Measurements from ENCODE around the gene CELA3B. TPM values are rescaled to one million over a fixed set of nuclear protein-coding genes. Genes with fewer than 3 reads are reported as not detected.
"Not testable (repeated sequence)": the region's sequence is repeated elsewhere in the genome, so short reads cannot be mapped to it uniquely, and the experiment has no call there.

The CELA3B gene
- total RNA-seq, 1 experiment from 2014 or later: not detected

DNA sequence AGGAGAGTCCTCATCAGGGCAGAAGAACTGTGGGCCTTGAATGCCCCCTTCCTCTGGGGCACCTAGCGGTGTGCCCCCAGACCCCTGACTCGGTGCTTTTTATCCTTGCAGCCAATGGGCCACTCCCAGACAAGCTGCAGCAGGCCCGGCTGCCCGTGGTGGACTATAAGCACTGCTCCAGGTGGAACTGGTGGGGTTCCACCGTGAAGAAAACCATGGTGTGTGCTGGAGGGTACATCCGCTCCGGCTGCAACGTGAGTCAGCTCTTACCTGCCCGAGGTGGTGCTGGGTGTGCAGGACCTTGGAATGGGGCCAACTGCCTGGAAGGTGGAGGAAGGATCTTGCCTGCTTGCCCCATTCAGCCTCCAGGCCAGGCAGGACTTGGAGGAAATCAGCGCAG, 30.4 kb downstream of the CELA3B start:
- not testable (repeated sequence) for DNase-seq (ENCODE audit: low read depth)

DNA sequence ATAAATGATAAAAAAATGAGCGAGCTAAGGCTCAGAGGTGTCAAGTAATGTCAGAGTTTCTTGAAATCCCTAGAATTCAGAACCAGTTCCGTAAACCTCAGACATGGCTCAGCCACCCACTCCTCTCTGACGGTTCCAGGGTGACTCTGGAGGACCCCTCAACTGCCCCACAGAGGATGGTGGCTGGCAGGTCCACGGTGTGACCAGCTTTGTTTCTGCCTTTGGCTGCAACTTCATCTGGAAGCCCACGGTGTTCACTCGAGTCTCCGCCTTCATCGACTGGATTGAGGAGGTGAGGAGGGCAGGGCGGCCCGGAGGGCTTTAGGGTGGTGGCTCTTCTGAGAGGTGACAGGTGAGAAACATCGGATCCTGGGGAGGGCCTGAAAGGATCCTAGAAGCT, 32.7 kb downstream of the CELA3B start:
- not testable (repeated sequence) for DNase-seq (ENCODE audit: low read depth)

DNA sequence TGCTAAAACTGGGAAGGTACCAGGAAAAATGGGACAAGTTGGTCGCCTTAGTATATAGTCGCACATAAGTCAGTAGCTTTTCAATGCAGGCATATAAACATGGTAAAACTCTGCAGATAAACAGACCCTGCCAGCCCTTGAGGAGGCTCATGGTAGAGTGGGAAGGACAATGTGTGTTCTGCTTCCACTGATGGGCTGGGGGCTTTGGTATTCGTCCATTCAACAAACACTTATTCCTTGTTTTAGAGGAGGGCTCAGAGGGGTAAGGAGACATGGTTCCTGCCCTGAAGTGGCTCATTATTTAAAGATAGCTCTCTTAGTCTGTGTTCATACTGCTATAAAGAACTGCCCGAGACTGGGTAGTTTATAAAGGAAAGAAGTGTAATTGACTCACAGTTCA, 35.9 kb downstream of the CELA3B start:
- not testable (repeated sequence) for DNase-seq (ENCODE audit: low read depth)

DNA sequence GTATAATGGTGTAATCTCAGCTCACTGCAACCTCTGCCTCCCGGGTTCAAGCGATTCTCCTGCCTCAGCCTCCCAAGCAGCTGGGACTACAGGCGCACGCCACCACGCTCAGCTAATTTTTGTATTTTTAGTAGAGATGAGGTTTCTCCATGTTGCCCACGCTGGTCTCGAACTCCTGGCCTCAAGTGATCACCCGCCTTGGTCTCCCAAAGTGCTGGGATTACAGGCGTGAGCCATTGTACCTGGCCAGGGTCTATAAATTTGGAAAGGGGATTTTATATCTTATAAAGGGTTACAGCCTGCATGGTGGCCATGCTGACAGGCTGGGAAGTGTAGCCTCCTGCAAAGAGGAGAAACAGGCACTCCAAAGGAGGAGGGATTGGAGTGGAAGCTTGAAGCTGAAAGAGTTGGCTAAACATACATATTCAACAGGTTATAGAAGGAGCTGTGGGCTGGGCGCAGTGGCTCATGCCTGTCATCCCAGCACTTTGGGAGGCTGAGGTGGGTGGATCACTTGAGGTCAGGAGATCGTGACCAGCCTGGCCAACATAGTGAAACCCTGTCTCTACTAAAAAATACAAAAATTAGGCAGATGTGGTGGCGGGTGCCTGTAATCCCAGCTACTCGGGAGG, 37.9 kb downstream of the CELA3B start:
- not testable (repeated sequence) for DNase-seq (ENCODE audit: low read depth)

DNA sequence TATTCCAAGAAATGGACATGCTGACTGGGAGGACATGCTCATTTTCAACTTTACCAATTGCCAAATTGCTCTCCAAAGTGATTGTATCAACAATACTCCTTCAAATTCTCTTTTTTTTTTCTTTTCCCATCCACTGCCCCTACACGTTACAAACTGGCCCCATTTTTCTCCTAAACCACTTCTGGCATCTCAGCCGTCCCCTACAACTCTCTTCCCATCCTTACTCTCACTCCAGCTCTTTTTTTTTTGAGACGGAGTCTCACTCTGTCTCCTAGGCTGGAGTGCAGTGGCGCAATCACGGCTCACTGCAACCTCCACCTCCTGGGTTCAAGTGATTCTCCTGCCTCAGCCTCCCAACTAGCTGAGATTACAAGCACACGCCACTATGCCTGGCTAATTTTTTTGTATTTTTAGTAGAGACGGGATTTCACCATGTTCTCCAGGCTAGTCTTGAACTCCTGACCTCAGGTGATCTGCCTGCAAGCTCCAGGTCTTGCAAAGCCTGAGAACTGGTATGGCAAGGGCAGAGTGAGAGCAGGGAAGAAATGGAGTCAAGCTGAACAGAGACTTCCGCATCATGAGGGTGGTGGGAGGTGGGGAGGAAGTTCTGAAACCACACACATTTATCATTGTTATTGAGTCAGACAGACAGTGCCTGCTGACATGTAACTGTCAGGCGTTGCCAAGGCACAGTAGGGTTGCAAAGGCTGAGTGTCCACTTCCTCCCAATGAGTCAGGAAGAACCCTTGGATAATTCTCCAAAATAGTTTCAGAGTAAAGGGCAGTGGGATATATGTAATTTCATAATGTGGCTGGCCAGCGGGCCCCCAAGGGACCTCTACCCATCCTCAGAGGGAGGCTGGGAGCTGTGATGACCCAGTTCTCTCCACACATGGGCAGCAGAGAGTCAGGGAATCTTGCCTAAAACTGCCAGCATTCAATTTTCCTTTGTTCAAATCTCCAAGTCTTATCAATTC, 42.0 kb downstream of the CELA3B start:
- DNase-seq (ENCODE audit: low read depth): peak; percentile 96

DNA sequence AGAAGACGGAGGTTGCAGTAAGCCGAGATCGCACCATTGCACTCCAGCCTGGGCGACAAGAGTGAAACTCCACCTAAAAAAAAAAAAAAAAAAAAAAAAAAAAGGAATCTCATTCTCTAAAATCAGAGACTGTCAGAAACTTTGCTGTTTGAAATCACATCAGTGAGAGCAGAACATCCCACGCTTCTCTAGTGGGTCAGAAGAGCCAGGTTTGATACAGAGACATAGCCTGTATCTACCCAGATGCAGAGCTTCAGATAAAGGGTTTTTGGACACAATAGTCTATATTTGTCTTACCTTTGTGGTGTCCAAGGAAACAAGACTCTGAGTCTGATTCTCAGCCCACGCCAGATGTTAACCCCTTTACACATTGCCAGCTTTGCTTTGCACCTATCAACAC, 44.2 kb downstream of the CELA3B start:
- DNase-seq (ENCODE audit: low read depth): no peak

DNA sequence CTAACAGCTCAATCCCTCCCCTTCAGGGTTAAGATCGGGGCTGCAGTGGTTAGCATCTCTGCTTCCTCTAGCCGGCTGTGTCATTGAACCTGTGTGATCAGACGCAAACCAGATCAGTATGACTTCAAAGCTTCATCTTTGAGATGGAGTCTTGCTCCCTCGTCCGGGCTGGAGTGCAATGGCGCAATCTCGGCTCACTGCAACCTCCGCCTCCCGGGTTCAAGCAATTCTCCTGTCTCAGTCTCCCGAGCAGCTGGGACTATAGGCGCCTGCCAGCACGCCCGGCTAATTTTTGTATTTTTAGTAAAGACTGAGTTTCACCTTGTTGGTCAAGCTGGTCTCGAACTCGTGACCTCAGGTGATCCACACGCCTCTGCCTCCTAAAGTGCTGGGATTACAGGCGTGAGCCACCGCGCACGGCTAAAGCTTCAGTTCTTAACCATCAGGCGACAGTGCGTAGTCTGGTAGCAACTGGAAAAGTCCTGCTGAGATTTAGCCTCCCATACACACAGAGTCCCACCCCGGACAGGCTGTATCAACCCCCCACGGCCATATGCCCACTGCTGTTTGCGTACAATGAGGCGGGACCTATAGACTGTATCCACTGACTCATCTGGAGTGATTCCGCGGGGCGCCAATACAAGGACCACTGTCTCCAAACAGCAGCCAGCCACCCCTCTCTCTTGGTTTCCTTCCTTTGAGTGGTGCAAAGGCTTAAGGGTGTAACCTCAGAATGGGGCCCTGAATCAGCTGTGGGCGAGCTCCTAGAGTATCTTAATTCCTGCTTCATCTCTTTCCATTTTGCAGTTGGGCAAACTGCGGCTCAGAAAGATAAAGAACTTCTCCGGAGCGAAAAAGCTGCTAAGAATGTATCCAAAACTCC, 47.9 kb downstream of the CELA3B start:
- peak; percentile 89 for DNase-seq (ENCODE audit: low read depth)

DNA sequence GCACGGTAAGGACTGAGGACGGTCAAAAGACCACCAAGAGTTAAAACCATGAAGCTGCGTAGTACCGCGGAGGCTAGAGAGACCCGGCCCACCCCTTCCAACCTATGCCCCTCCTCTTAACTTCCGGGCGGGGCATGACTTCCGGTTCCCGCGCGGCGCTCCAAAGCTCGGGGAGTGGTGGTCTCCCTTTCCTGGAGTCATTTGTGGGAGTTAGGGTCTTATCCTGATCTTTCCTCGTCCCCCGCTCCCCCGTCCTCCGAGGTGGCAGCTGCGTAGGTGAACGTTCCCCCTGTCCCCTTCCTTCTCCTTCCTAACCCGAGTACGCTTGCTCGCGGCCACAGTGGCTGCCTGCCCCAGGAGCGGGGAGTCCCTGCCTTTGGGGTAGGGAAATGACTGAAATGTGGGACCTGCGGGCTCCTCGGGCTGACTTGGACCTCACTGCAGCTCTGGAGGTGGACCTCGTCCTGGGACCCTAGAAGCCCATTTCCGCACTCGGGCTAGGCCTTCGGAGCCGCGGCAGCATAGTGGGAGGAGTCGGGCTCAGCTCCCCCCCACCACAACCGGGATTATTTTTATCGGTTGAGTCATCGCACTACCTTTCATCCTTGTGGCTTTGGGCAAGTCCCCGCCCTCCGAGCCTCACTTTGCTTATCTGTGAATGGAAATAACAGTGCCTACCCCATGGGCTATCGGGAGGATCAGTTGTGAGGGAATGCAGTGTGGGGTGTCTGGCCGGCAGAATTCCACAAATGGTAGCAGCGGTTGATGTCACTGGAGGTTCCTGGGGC, 48.7 kb downstream of the CELA3B start:
- DNase-seq (ENCODE audit: low read depth): peak; percentile 93

DNA sequence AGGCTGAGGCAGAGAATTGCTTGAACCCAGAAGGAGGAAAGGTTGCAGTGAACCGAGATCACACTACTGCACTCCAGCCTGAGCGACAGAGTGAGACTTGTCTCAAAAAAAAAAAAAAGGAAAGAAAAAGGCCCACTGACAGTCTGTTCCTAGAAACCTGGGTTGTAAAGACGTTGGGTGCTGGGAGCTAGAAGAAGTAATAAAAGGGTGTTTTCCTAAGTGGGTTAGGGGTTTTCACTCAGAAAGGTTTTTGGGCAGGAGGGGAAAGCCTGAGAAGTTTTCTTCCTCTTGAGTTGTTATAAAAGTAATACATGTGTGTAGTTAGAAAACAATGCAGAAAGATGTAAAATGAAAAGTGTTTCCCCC, 50.1 kb downstream of the CELA3B start:
- DNase-seq (ENCODE audit: low read depth): no peak

DNA sequence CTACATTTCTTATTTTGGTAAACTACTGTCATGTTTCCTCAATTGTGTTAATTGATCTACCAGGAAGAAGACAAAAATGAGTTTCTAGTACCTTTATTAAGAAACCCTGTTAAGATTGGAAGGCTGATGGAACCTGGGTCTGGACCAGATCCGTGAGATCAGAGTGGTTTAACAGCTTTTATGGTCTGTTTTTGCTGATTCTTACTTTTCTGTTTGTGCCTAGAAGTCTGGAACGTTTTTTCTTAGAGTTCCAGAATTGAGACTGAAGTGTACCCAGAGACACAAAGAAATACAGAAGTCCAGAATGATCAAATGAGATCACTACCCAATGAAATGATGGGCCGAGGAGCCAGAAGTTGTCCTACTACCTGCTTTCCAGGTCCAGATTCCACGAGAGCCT, 53.2 kb downstream of the CELA3B start:
- no peak for DNase-seq (ENCODE audit: low read depth)

DNA sequence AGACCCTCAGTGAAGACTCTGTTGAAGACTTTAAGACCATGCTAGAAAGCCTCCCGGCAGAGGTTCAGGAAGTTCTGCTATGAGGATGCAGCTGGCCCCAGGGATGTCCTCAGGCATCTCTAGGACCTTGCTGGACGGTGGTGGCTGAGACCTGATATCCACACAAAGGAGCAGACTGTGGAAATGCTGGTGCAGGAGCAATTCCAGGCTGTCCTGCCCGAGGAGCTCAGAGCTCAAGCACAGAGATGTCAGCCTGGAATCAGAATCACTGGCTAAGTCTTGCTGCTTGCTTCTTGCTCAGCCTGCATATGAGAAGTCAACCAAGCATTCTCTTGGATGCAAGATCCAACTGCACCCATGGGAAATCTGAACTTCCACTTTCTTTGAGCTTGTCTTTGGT, 53.7 kb downstream of the CELA3B start:
- no peak for DNase-seq (ENCODE audit: low read depth)

DNA sequence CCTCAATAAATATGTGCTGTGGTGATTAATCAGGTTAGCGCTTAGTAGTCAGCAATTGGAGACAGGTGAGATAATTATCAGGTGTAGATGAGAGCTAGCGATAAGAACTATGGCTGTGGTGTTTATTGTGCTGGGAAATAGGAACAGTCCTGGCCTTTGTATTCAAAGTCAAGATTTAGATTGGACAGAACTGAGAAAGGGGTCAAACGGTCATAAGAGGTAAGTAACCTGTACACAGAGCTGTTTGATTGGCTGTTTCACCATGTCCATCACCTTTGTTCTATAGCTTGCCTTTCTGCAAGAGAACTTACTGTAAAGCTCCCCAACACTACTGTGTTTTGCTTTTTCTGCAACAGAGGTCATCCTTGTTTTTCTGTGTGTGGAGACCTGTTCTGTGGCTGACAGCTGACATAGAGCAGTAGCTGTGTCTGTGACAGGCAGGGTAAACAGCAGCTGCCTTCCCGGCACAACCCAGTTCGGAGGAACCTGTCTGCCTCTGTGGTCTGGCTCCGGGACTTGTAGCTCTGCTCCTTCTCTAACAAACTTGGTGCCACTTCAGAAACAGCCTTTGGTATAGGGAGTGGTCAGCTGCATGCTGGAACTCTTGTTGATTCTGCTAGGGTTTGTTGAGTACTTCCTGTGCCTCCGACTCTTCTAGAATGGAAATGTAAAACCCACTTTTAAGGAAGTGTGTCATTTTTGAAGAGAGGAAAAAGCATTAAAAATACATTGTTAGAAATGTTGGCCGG, 54.6 kb downstream of the CELA3B start:
- no peak for DNase-seq (ENCODE audit: low read depth)

DNA sequence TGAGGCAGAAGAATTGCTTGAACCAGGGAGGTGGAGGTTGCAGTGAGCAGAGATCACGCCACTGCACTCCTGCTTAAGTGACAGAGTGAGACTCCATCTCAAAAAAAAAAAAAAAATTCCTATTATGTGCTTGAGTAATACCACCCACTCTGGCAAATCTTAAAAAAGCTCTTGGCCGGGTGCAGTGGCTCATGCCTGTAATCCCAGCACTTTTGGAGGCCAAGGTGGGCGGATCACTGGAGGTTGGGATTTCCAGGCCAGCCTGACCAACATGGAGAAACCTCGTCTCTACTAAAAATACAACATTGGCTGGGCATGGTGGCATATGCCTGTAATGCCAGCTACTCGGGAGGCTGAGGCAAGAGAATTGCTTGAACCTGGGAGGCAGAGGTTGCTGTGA, 58.0 kb downstream of the CELA3B start:
- not testable (repeated sequence) for DNase-seq (ENCODE audit: low read depth)

DNA sequence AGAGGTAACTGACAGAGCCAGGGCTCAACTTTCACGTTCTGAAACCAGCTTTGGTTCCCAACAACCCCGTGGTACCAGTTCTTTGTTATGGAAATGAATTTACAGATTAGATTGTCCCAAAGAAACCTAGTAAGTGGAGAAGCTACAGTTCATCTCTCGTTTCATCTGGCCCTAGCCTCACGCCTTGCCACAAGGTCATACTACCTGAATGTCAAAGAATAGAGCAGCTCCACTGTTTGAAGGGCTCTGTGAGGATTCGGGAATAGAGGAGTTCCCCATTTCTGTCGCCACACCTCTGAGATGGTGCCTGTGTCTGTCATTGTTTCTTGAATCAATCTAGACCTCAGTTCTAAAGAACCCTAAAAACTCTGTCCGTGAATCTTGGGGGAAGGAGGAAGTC, 60.7 kb downstream of the CELA3B start:
- no peak for DNase-seq (ENCODE audit: low read depth)

DNA sequence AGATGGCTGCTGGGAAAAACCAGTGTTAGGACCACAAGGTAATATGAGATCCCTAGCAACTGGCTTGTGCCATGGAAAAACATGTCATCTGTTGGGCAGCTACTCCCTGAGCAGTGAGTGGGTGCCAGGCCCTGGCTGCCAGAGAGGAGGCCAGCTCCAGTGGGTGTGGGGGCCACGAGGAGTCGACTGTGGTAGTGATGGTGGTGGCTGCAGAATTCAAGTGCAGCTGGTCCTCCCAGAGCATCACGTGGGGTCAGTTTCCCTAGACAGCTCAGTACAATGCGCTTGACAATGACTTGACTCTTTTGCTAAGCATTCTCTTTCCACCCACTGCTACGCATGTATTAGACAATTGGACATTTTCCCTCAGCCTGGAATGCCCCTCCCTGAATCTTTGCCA, 61.2 kb downstream of the CELA3B start:
- no peak for DNase-seq (ENCODE audit: low read depth)

Other genes with a start within 250 kb of the CELA3B start
- gene USP48, start 193.9 kb upstream of the CELA3B start, total RNA-seq (2014; rRNA removed; shearing (Covaris generic)): 28.6 and 29.2 TPM in 2 replicates
- not detected in 2 replicates for gene LDLRAD2, start 164.8 kb upstream of the CELA3B start, total RNA-seq (2014; rRNA removed; shearing (Covaris generic))
- gene HSPG2, start 39.7 kb upstream of the CELA3B start, total RNA-seq (2014; rRNA removed; shearing (Covaris generic)): 14.2 and 14.7 TPM in 2 replicates
- not detected in 2 replicates for gene CELA3A, start 24.6 kb downstream of the CELA3B start, total RNA-seq (2014; rRNA removed; shearing (Covaris generic))
- gene CDC42, start 75.7 kb downstream of the CELA3B start, total RNA-seq (2014; rRNA removed; shearing (Covaris generic)): 404 and 424 TPM in 2 replicates
- gene WNT4, start 166.1 kb downstream of the CELA3B start, total RNA-seq (2014; rRNA removed; shearing (Covaris generic)): 0.29 TPM in 1 of 2 replicates, not detected in the other